Bronchial epithelial cell (primary cell): Measurements from ENCODE around the gene PODXL. TPM values are rescaled to one million over a fixed set of nuclear protein-coding genes. Genes with fewer than 3 reads are reported as not detected.

Source experiments
- DNase-seq: peaks from one replicate; pipeline ENCODE4 v3.0.0-alpha.2; 2010; ENCODE audit warnings: low read depth
- FAIRE-seq: peaks from 2 replicates; lab custom pipeline; 2011; peaks lifted over from hg19 to GRCh38; lab: Jason Lieb, UNC
- H3K27me3 ChIP-seq: 2 replicates; pipeline ENCODE4 v1.5.1; 2011; ENCODE audit warnings: low read length; ENCODE audit not compliant: control insufficient read depth, insufficient read depth
- H3K36me3 ChIP-seq: 2 replicates; pipeline ENCODE4 v1.5.1; 2011; ENCODE audit warnings: low read length; ENCODE audit not compliant: control insufficient read depth, insufficient read depth
- H3K4me3 ChIP-seq: 2 replicates; pipeline ENCODE4 v1.5.1; 2011; ENCODE audit warnings: mild to moderate bottlenecking, low read depth, low read length, control low read depth
- CTCF ChIP-seq: IDR thresholded peaks from 2 replicates; pipeline ENCODE4 v1.5.1; 2011; ENCODE audit warnings: mild to moderate bottlenecking, moderate library complexity, low read length, control low read depth, inconsistent platforms; ENCODE audit not compliant: insufficient read depth, severe bottlenecking
- total RNA-seq: library from RNA; depleted of rRNA; stranded (reverse); fragments of >200 nt; gene quantifications from 2 replicates; pipeline ENCODE4 v1.2.1, GENCODE V29; 2014

Gene PODXL
- total RNA-seq, 1 donor from 2014 or later = 0.53 TPM

GRCh38 chr7:131578602-131579001, 22.2 kb upstream of the PODXL start:
- no peak for TF ChIP-seq CTCF
- no peak overlapping the region for H3K4me3 ChIP-seq
- no peaks in the 10 kb centered on the region for H3K27me3 ChIP-seq
- DNase-seq (no peak), FAIRE-seq (no peak)
- no peaks in the 10 kb centered on the region for H3K36me3 ChIP-seq

- no peaks in the 10 kb centered on the region for H3K36me3 ChIP-seq
- TF ChIP-seq CTCF = no peak
- FAIRE-seq (no peak), DNase-seq (no peak)
- H3K27me3 ChIP-seq = no peaks in the 10 kb centered on the region
- no peak overlapping the region for H3K4me3 ChIP-seq
These were observed 18.3 kb upstream of the PODXL start for GRCh38 chr7:131574741-131575140.

DNA sequence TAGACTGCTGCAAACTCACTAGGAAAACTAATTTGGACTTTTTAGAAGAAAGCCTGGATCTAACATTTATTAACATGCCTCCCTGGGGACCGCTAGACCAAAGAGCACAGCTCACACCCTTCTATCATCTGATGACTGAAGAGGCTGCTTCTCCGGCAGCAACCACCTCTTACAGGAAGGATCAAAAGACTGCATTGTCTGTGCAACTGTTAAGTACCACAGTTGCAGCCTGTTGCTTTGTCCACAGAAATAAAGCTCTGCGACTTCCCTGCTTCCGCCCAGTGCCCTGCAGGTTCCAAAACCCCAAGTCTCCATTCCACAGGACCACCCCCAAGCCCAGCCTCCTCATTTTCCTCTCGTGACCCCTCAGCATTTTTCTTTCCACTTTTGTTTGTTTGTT, 14.0 kb upstream of the PODXL start:
- no peak for DNase-seq
- no peaks in the 10 kb centered on the region for H3K27me3 ChIP-seq
- no peaks in the 10 kb centered on the region for H3K36me3 ChIP-seq
- TF ChIP-seq CTCF = no peak
- H3K4me3 ChIP-seq = no peak overlapping the region
- no peak for FAIRE-seq

DNA sequence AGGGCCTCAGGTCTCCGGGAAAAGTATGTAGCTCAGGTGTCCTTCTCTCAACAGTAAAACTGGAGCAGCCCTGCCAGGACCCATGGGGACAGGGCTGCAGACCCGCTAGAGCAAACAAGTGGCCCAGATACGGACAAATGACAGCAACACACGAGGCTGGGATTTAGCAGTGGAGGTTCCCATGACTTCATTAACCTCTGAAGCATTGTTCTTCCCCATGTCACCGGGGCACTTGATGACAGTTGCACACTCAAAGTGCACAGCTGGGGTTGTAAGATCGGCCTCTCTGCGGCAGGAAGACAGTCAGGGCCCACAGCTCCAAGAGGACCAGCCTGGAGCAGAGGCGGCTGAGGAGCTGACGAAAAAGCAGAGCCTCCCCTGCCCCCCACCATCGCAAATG, 12.5 kb upstream of the PODXL start:
- H3K27me3 ChIP-seq = no peaks in the 10 kb centered on the region
- DNase-seq = no peak
- FAIRE-seq = no peak
- no peak overlapping the region for H3K4me3 ChIP-seq
- TF ChIP-seq CTCF = no peak
- no peaks in the 10 kb centered on the region for H3K36me3 ChIP-seq

GRCh38 chr7:131568510-131568909, 12.1 kb upstream of the PODXL start:
- DNase-seq (no peak), FAIRE-seq (no peak)
- TF ChIP-seq CTCF = no peak
- H3K4me3 ChIP-seq = no peak overlapping the region
- no peaks in the 10 kb centered on the region for H3K27me3 ChIP-seq
- H3K36me3 ChIP-seq = no peaks in the 10 kb centered on the region

DNA sequence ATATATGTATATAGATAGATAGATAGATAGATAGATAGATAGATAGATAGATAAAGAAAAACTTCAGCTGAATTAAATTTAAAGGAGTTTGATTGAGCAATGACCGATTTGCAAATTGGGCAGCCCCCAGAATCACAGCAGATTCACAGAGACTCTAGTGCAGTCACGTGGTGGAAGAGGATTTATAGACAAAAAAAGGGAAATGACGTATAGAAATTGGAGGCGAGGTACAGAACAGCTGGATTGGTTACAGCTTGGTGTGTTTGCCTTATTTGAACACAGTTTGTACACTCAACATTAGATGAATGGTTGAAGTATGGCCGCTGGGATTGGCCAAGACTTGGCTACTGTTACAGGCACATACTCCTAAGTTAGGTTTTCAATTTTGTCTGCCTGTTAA, 8.2 kb upstream of the PODXL start:
- FAIRE-seq = no peak
- TF ChIP-seq CTCF = no peak

More for the DNA sequence above, 8.2 kb upstream of the PODXL start:
- Histone ChIP-seq H3K27me3 (no peaks in the 10 kb centered on the region), H3K4me3 (no peak overlapping the region), H3K36me3 (no peaks in the 10 kb centered on the region)
- DNase-seq = no peak
